WTC11 (cell line): ENCODE results near the gene CNP. TPM values are rescaled to one million over a fixed set of nuclear protein-coding genes. Genes with fewer than 3 reads are reported as not detected.

Experiments
- ATAC-seq: fragments of 200-7000 bp; cut with Tn5 transposase; 2 replicates; pipeline ENCODE4 v1.10.0; 2021; ENCODE audit warnings: mild to moderate bottlenecking, moderate library complexity
- CTCF ChIA-PET: fragments of 300-600 bp; sonication (Branson Sonifier 250); formaldehyde crosslinking; loops from one replicate; lab custom pipeline; 2021; ENCODE audit warnings: antibody characterized with exemption; lab: Charles Lee
- POLR2A ChIA-PET: fragments of 350-600 bp; sonication (Branson Sonifier 250); formaldehyde crosslinking; loops from one replicate; lab custom pipeline; 2021; ENCODE audit warnings: antibody characterized with exemption; lab: Charles Lee
- DNase-seq: peaks from one replicate; pipeline ENCODE4 v3.0.0; 2021; ENCODE audit warnings: low spot score
- H3K27ac Mint-ChIP-seq: 2 replicates; pipeline ENCODE4 v1.8.0; 2021; ENCODE audit warnings: mixed read lengths
- H3K27me3 Mint-ChIP-seq: 2 replicates; pipeline ENCODE4 v1.8.0; 2021; ENCODE audit warnings: low read depth, mild to moderate bottlenecking, moderate library complexity, mixed read lengths
- H3K36me3 Mint-ChIP-seq: 2 replicates; pipeline ENCODE4 v1.8.0; 2021; ENCODE audit warnings: mixed read lengths
- H3K4me1 Mint-ChIP-seq: 2 replicates; pipeline ENCODE4 v1.8.0; 2022; ENCODE audit warnings: mixed read lengths
- H3K4me3 Mint-ChIP-seq: 2 replicates; pipeline ENCODE4 v1.8.0; 2021; ENCODE audit warnings: mild to moderate bottlenecking, moderate library complexity, mixed read lengths
- H3K9me3 Mint-ChIP-seq: 2 replicates; pipeline ENCODE4 v1.8.0; 2021; ENCODE audit warnings: mixed read lengths
- AFF4 ChIP-seq: sonication (generic); formaldehyde crosslinking; IDR thresholded peaks from 2 replicates; pipeline ENCODE4 v1.8.1; 2023; ENCODE audit warnings: mild to moderate bottlenecking, missing genetic modification reagents, borderline replicate concordance
- ATF6 ChIP-seq: sonication (generic); formaldehyde crosslinking; IDR thresholded peaks from 2 replicates; pipeline ENCODE4 v1.8.1; 2023; ENCODE audit warnings: mild to moderate bottlenecking, missing genetic modification reagents
- E2F4 ChIP-seq: sonication (generic); formaldehyde crosslinking; IDR thresholded peaks from 2 replicates; pipeline ENCODE4 v1.8.1; 2022; ENCODE audit warnings: low read depth, mild to moderate bottlenecking, moderate library complexity, missing genetic modification reagents, borderline replicate concordance
- ELF4 ChIP-seq: sonication (generic); formaldehyde crosslinking; IDR thresholded peaks from 2 replicates; pipeline ENCODE4 v1.8.1; 2022; ENCODE audit warnings: low read depth, mild to moderate bottlenecking, moderate library complexity, missing genetic modification reagents
- FOXJ3 ChIP-seq: sonication (generic); formaldehyde crosslinking; IDR thresholded peaks from 2 replicates; pipeline ENCODE4 v1.9.0; 2021; ENCODE audit warnings: missing genetic modification reagents, mild to moderate bottlenecking, borderline replicate concordance
- FOXP4 ChIP-seq: sonication (generic); formaldehyde crosslinking; IDR thresholded peaks from 2 replicates; pipeline ENCODE4 v1.8.0; 2022; ENCODE audit warnings: mild to moderate bottlenecking, missing genetic modification reagents
- GRHL2 ChIP-seq: fragments of 250-450 bp; sonication (Bioruptor Pico); IDR thresholded peaks from 2 replicates; pipeline ENCODE4 v1.8.0; 2022; ENCODE audit warnings: mild to moderate bottlenecking, moderate library complexity; ENCODE audit not compliant: insufficient replicate concordance, severe bottlenecking
- HMGA2 ChIP-seq: fragments of 250-450 bp; sonication (Bioruptor Pico); IDR thresholded peaks from 2 replicates; pipeline ENCODE4 v1.4.0; 2021; ENCODE audit warnings: mild to moderate bottlenecking, moderate library complexity
- SMAD4 ChIP-seq: sonication (generic); formaldehyde crosslinking; IDR thresholded peaks from 2 replicates; pipeline ENCODE4 v1.8.0; 2022; ENCODE audit warnings: mild to moderate bottlenecking, missing genetic modification reagents
- ZBTB21 ChIP-seq: sonication (generic); formaldehyde crosslinking; IDR thresholded peaks from 2 replicates; pipeline ENCODE4 v1.8.1; 2023; ENCODE audit warnings: mild to moderate bottlenecking, missing genetic modification reagents, borderline replicate concordance
- ZNF138 ChIP-seq: sonication (generic); formaldehyde crosslinking; conservative IDR thresholded peaks from 2 replicates; pipeline ENCODE4 v1.8.1; 2022; ENCODE audit warnings: mild to moderate bottlenecking, moderate library complexity, missing genetic modification reagents
- ZNF263 ChIP-seq: sonication (generic); formaldehyde crosslinking; IDR thresholded peaks from 2 replicates; pipeline ENCODE4 v1.8.1; 2022; ENCODE audit warnings: low read depth, mild to moderate bottlenecking, moderate library complexity, missing genetic modification reagents
- ZNF281 ChIP-seq: sonication (generic); formaldehyde crosslinking; IDR thresholded peaks from 2 replicates; pipeline ENCODE4 v1.8.0; 2023; ENCODE audit warnings: mild to moderate bottlenecking, missing genetic modification reagents
- ZNF425 ChIP-seq: fragments of 250-450 bp; sonication (Bioruptor Pico); conservative IDR thresholded peaks from 2 replicates; pipeline ENCODE4 v1.9.0; 2021; ENCODE audit warnings: mild to moderate bottlenecking
- ZNF671 ChIP-seq: fragments of 250-450 bp; sonication (Bioruptor Pico); IDR thresholded peaks from 2 replicates; pipeline ENCODE4 v1.8.0; 2021; ENCODE audit warnings: mild to moderate bottlenecking
- total RNA-seq: library from RNA; stranded (reverse); gene quantifications from 3 replicates; pipeline ENCODE4 v1.2.3, GENCODE V29; 2021
- TF ChIP-seq, protein P1 (sequence below): sonication (generic); formaldehyde crosslinking; IDR thresholded peaks from 2 replicates; pipeline ENCODE4 v1.8.1; 2023; ENCODE audit warnings: mild to moderate bottlenecking, missing genetic modification reagents, moderate library complexity

Gene CNP
- total RNA-seq, 1 experiment from 2014 or later: 52.5 TPM

- CTCF ChIA-PET: interaction anchor here (0.8 to 9.6 kb wide), 12 partner anchors 9 to 137 kb away, joined by 4 to 138 read pairs (median 26); partner anchors contain the start of genes DHX58, DNAJC7, KAT2A and NKIRAS2
- Mint-ChIP-seq H3K4me3 (no peak overlapping the region), H3K4me1 (peaks cover 17% of the 10 kb centered on the region), H3K27ac (no peak overlapping the region), H3K27me3 (no peaks in the 10 kb centered on the region), H3K9me3 (no peaks in the 10 kb centered on the region), H3K36me3 (peaks cover 32% of the 10 kb centered on the region)
- POLR2A ChIA-PET: interaction anchor here (0.6 to 3.7 kb wide), 2 partner anchors 9 to 420 kb away, joined by 3 to 13 read pairs; partner anchors contain the start of gene DNAJC7
- DNase-seq (no peak), ATAC-seq (no peak)
- TF ChIP-seq SMAD4: no peak
- no peak for TF ChIP-seq ZBTB21 (CRISPR knock-in tag)
- no peak for TF ChIP-seq ZNF138 (CRISPR knock-in tag)
- no peak for TF ChIP-seq ELF4 (CRISPR knock-in tag)
- no peak for TF ChIP-seq E2F4 (CRISPR knock-in tag)
- TF ChIP-seq ZNF263 (CRISPR knock-in tag): no peak
- no peak for TF ChIP-seq ZNF425 (CRISPR knock-in tag)
- TF ChIP-seq, protein P1, sequence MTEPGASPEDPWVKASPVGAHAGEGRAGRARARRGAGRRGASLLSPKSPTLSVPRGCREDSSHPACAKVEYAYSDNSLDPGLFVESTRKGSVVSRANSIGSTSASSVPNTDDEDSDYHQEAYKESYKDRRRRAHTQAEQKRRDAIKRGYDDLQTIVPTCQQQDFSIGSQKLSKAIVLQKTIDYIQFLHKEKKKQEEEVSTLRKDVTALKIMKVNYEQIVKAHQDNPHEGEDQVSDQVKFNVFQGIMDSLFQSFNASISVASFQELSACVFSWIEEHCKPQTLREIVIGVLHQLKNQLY (CRISPR knock-in tag): no peak
- TF ChIP-seq HMGA2 (CRISPR knock-in tag): no peak
- TF ChIP-seq AFF4: no peak
- no peak for TF ChIP-seq ATF6 (CRISPR knock-in tag)
- TF ChIP-seq FOXJ3 (CRISPR knock-in tag): no peak
- no peak for TF ChIP-seq FOXP4 (CRISPR knock-in tag)
- no peak for TF ChIP-seq GRHL2
- no peak for TF ChIP-seq ZNF671 (CRISPR knock-in tag)
- no peak for TF ChIP-seq ZNF281 (CRISPR knock-in tag)
Measured at GRCh38 chr17:42025936-42026335, 59.3 kb downstream of the CNP start.
